Ovary (tissue), 3 donors: Measurements from ENCODE around the gene C16orf89.
"Not testable (repeated sequence)": the region's sequence is repeated elsewhere in the genome, so short reads cannot be mapped to it uniquely, and the experiment has no call there.

ENCODE experiments used
- POLR2A ChIP-seq: fragments of 450-650 bp; IDR thresholded peaks from one replicate; pipeline ENCODE4 v1.6.1; 2017; ENCODE audit warnings: antibody characterized with exemption, mild to moderate bottlenecking, moderate library complexity
- TF ChIP-seq, protein P1 (sequence below), 3 donors: fragments of 450-650 bp in 2 of 3; fragments of 200-600 bp in 1 of 3; IDR thresholded peaks; one replicate each; pipeline versions ENCODE4 v1.5.1 to v1.8.0; 2016 to 2022; ENCODE audit warnings: antibody characterized with exemption in 3 of 3, mild to moderate bottlenecking in 1 of 3
- donor health status: DM: no; HTN: no; CAD: no.

DNA sequence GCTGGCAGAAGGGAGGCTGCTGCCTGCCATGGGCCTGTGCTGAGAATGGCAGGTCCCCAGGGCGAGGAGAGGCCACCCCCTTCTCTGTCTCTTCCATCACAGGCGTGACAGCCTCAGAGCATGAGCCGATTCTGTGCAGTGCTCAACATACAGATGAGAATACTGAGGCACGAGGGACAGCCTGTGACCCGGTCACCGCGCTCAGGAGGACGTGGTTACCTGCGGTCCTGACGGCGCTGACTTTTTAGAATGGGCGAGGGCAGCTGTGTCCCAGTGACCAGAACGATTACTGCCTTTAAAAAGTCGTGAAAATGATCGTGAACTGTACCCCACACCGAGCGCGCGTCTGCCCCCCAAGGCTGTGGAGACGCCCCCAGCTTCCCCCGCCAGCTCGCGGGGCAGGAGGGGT, 31.3 kb upstream of the C16orf89 start:
- TF ChIP-seq POLR2A, result not testable (repeated sequence)
- TF ChIP-seq, protein P1, sequence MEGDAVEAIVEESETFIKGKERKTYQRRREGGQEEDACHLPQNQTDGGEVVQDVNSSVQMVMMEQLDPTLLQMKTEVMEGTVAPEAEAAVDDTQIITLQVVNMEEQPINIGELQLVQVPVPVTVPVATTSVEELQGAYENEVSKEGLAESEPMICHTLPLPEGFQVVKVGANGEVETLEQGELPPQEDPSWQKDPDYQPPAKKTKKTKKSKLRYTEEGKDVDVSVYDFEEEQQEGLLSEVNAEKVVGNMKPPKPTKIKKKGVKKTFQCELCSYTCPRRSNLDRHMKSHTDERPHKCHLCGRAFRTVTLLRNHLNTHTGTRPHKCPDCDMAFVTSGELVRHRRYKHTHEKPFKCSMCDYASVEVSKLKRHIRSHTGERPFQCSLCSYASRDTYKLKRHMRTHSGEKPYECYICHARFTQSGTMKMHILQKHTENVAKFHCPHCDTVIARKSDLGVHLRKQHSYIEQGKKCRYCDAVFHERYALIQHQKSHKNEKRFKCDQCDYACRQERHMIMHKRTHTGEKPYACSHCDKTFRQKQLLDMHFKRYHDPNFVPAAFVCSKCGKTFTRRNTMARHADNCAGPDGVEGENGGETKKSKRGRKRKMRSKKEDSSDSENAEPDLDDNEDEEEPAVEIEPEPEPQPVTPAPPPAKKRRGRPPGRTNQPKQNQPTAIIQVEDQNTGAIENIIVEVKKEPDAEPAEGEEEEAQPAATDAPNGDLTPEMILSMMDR (IDR thresholded peaks at IDR 0.05), result not testable (repeated sequence)
